H9 (cell line): Measurements from ENCODE around the gene TMEM54. TPM values are rescaled to one million over a fixed set of nuclear protein-coding genes. Genes with fewer than 3 reads are reported as not detected.

Experiments used
- DNase-seq: peaks from one replicate; pipeline ENCODE4 v3.0.0-alpha.2; 2017
- H2AFZ ChIP-seq: one replicate; pipeline ENCODE4 v1.6.1; 2013; ENCODE audit warnings: mild to moderate bottlenecking, low read length, control low read depth, moderate library complexity
- H2AK5ac ChIP-seq: 2 replicates; pipeline ENCODE4 v1.6.1; 2013; ENCODE audit warnings: low read length, control low read depth, mixed read lengths; ENCODE audit not compliant: insufficient read length
- H2BK120ac ChIP-seq: one replicate; pipeline ENCODE4 v1.6.1; 2013; ENCODE audit warnings: low read depth, mild to moderate bottlenecking, low read length, control low read depth, inconsistent platforms; ENCODE audit not compliant: poor library complexity, severe bottlenecking
- H2BK12ac ChIP-seq: 2 replicates; pipeline ENCODE4 v1.6.1; 2013; ENCODE audit warnings: low read length, control low read depth, mixed read lengths, low read depth; ENCODE audit not compliant: insufficient read length
- H2BK15ac ChIP-seq: 2 replicates; pipeline ENCODE4 v1.6.1; 2013; ENCODE audit warnings: low read depth, low read length, control low read depth
- H2BK20ac ChIP-seq: one replicate; pipeline ENCODE4 v1.6.1; 2013; ENCODE audit warnings: low read depth, mild to moderate bottlenecking, low read length, control low read depth, inconsistent platforms; ENCODE audit not compliant: poor library complexity, severe bottlenecking
- H2BK5ac ChIP-seq: 2 replicates; pipeline ENCODE4 v1.6.1; 2013; ENCODE audit warnings: low read length, control low read depth, mixed read lengths; ENCODE audit not compliant: insufficient read length
- H3K14ac ChIP-seq: 2 replicates; pipeline ENCODE4 v1.6.1; 2013; ENCODE audit warnings: low read length, control low read depth; ENCODE audit not compliant: insufficient read depth
- H3K18ac ChIP-seq: 2 replicates; pipeline ENCODE4 v1.6.1; 2013; ENCODE audit warnings: low read depth, mild to moderate bottlenecking, mixed read lengths, low read length, control low read depth; ENCODE audit not compliant: insufficient read length
- H3K23ac ChIP-seq: 2 replicates; pipeline ENCODE4 v1.6.1; 2013; ENCODE audit warnings: low read length, control low read depth, mixed read lengths, low read depth; ENCODE audit not compliant: insufficient read length
- H3K23me2 ChIP-seq: 2 replicates; pipeline ENCODE4 v1.6.1; 2013; ENCODE audit warnings: low read depth, mild to moderate bottlenecking, mixed read lengths, low read length, control low read depth; ENCODE audit not compliant: insufficient read length, poor library complexity, severe bottlenecking
- H3K27ac ChIP-seq: 2 replicates; pipeline ENCODE4 v1.5.1; 2013; ENCODE audit warnings: low read length, control low read depth, mixed read lengths, low read depth; ENCODE audit not compliant: insufficient read length
- H3K27me3 ChIP-seq: 2 replicates; pipeline ENCODE4 v1.6.1; 2013; ENCODE audit warnings: low read length, control low read depth, inconsistent platforms; ENCODE audit not compliant: insufficient read depth
- H3K4ac ChIP-seq: 2 replicates; pipeline ENCODE4 v1.6.1; 2013; ENCODE audit warnings: low read depth, mild to moderate bottlenecking, control low read depth, inconsistent platforms, low read length, moderate library complexity
- H3K4me1 ChIP-seq: 2 replicates; pipeline ENCODE4 v1.6.1; 2013; ENCODE audit warnings: low read length, control low read depth, inconsistent platforms; ENCODE audit not compliant: insufficient read depth
- H3K4me2 ChIP-seq: 2 replicates; pipeline ENCODE4 v1.6.1; 2013; ENCODE audit warnings: low read length, control low read depth, mixed read lengths; ENCODE audit not compliant: insufficient read length, insufficient read depth
- H3K56ac ChIP-seq: 2 replicates; pipeline ENCODE4 v1.6.1; 2013; ENCODE audit warnings: low read depth, mild to moderate bottlenecking, mixed read lengths, low read length, control low read depth; ENCODE audit not compliant: insufficient read length
- H3K79me1 ChIP-seq: 2 replicates; pipeline ENCODE4 v1.6.1; 2013; ENCODE audit warnings: low read depth, mild to moderate bottlenecking, moderate library complexity, low read length, control low read depth, inconsistent platforms; ENCODE audit not compliant: insufficient read depth, poor library complexity, severe bottlenecking
- H3K79me2 ChIP-seq: 2 replicates; pipeline ENCODE4 v1.6.1; 2013; ENCODE audit warnings: low read length, control low read depth, inconsistent platforms; ENCODE audit not compliant: insufficient read depth
- H3K9ac ChIP-seq: 2 replicates; pipeline ENCODE4 v1.6.1; 2013; ENCODE audit warnings: low read length, control low read depth, mixed read lengths; ENCODE audit not compliant: insufficient read length; ENCODE audit errors: extremely low read depth
- H3K9me3 ChIP-seq: one replicate; pipeline ENCODE4 v1.6.1; 2013; ENCODE audit warnings: low read depth, low read length, inconsistent platforms; ENCODE audit not compliant: control insufficient read depth
- H3T11ph ChIP-seq: one replicate; pipeline ENCODE4 v1.6.1; 2013; ENCODE audit warnings: mild to moderate bottlenecking, low read length, control low read depth, inconsistent platforms
- H4K20me1 ChIP-seq: one replicate; pipeline ENCODE4 v1.6.1; 2013; ENCODE audit not compliant: control insufficient read depth, insufficient read length, insufficient read depth
- H4K5ac ChIP-seq: 2 replicates; pipeline ENCODE4 v1.6.1; 2013; ENCODE audit warnings: low read depth, mild to moderate bottlenecking, mixed read lengths, low read length, control low read depth; ENCODE audit not compliant: insufficient read length
- H4K8ac ChIP-seq: replicated peaks from 2 replicates; pipeline ENCODE4 v1.6.1; 2013; ENCODE audit warnings: low read length, control low read depth, mixed read lengths, low read depth; ENCODE audit not compliant: insufficient read length
- H4K91ac ChIP-seq: 2 replicates; pipeline ENCODE4 v1.6.1; 2013; ENCODE audit warnings: low read depth, mild to moderate bottlenecking, moderate library complexity, mixed read lengths, low read length, control low read depth; ENCODE audit not compliant: insufficient read length
- H3K27ac Mint-ChIP-seq, 3 experiments: 2 replicates in 2 of 3; 3 replicates in 1 of 3; pipeline ENCODE4 v1.8.0; 2020 to 2021; ENCODE audit warnings: mixed read lengths in 3 of 3, mild to moderate bottlenecking in 1 of 3, moderate library complexity in 1 of 3
- H3K27me3 Mint-ChIP-seq: 2 replicates; pipeline ENCODE4 v1.8.0; 2021; ENCODE audit warnings: low read depth, mild to moderate bottlenecking, moderate library complexity, mixed read lengths
- H3K36me3 Mint-ChIP-seq, 3 experiments: 2 replicates in 2 of 3; 3 replicates in 1 of 3; pipeline ENCODE4 v1.8.0; 2020 to 2021; ENCODE audit warnings: low read depth in 3 of 3, mixed read lengths in 3 of 3; ENCODE audit not compliant: insufficient read depth in 1 of 3
- H3K4me1 Mint-ChIP-seq, 2 experiments: 2 replicates each; pipeline ENCODE4 v1.8.0; 2020; ENCODE audit warnings: mixed read lengths in 2 of 2
- H3K4me3 Mint-ChIP-seq, 2 experiments: 2 replicates in 1 of 2; 3 replicates in 1 of 2; pipeline ENCODE4 v1.8.0; 2020 to 2021; ENCODE audit warnings: mild to moderate bottlenecking in 2 of 2, mixed read lengths in 2 of 2, moderate library complexity in 1 of 2
- H3K9me3 Mint-ChIP-seq, 2 experiments: 2 replicates in 1 of 2; 3 replicates in 1 of 2; pipeline ENCODE4 v1.8.0; 2020; ENCODE audit warnings: mild to moderate bottlenecking in 2 of 2, mixed read lengths in 2 of 2, moderate library complexity in 1 of 2
- WGBS: extraction: QIAGEN DNeasy Blood & Tissue Kit; methylation state at CpG from one replicate; pipeline ENCODE4 v1.1.7; 2013; ENCODE audit warnings: missing lambda C conversion rate, low lambda C conversion rate, mixed read lengths; ENCODE audit not compliant: insufficient read length; ENCODE audit errors: extremely low coverage; 5-methylcytosine and 5-hydroxymethylcytosine counted together
- total RNA-seq: library from RNA; stranded (reverse); gene quantifications from 2 replicates; pipeline ENCODE4 v1.2.1, GENCODE V29; 2021
- TF ChIP-seq, protein P1 (sequence below): fragments of 200-600 bp; sonication (generic); conservative IDR thresholded peaks from 3 replicates; pipeline ENCODE4 v1.8.0; 2021; ENCODE audit warnings: antibody characterized with exemption, mild to moderate bottlenecking

The TMEM54 gene
- total RNA-seq, 1 experiment from 2014 or later = 17.2 TPM

- no peak overlapping the region for H3K14ac ChIP-seq
- DNase-seq = no peak
- no peaks in the 10 kb centered on the region for H3K4me1 ChIP-seq
- peaks cover 66% of the 10 kb centered on the region for H3K27me3 Mint-ChIP-seq
- H3K27ac ChIP-seq = no peak overlapping the region
- no peak overlapping the region for H3K18ac ChIP-seq
- no peak overlapping the region for H4K91ac ChIP-seq
- H2BK5ac ChIP-seq = no peak overlapping the region
- H4K5ac ChIP-seq = no peak overlapping the region
- no peaks in the 10 kb centered on the region for H3K23me2 ChIP-seq
- WGBS = no CpG with 5 or more reads among the region's 8 CpGs
- H3K9me3 Mint-ChIP-seq = no peaks in the 10 kb centered on the region; a peak in 1 of 5 replicates
- no peak overlapping the region for H2AK5ac ChIP-seq
- no peaks in the 10 kb centered on the region for H3K79me2 ChIP-seq
- no peak overlapping the region for H2BK12ac ChIP-seq
- H4K8ac ChIP-seq = no peak overlapping the region
- no peak overlapping the region for H2AFZ ChIP-seq
- H3K79me1 ChIP-seq = no peaks in the 10 kb centered on the region
- no peak overlapping the region for H3K23ac ChIP-seq
- no peaks in the 10 kb centered on the region for H3K9me3 ChIP-seq
- H3T11ph ChIP-seq = no peak overlapping the region
- peaks cover 4 to 35% of the 10 kb centered on the region in 2 experiments; a peak in 3 of 4 replicates for H3K4me1 Mint-ChIP-seq
- peak overlapping the region; percentile 49 to 75; a peak in 4 of 5 replicates for H3K4me3 Mint-ChIP-seq
- H3K27me3 ChIP-seq = no peaks in the 10 kb centered on the region; the same call in 1 of the 2 replicates
- no peak overlapping the region for H3K9ac ChIP-seq
- no peaks in the 10 kb centered on the region for H4K20me1 ChIP-seq
- H2BK20ac ChIP-seq = no peak overlapping the region
- no peak overlapping the region for H2BK120ac ChIP-seq
- no peak overlapping the region for H3K27ac Mint-ChIP-seq
- no peak overlapping the region for H2BK15ac ChIP-seq
- peak overlapping the region; percentile 30 for H3K4me2 ChIP-seq
- no peak overlapping the region for H3K4ac ChIP-seq
- H3K36me3 Mint-ChIP-seq = no peaks in the 10 kb centered on the region
- no peak overlapping the region for H3K56ac ChIP-seq
- TF ChIP-seq, protein P1, sequence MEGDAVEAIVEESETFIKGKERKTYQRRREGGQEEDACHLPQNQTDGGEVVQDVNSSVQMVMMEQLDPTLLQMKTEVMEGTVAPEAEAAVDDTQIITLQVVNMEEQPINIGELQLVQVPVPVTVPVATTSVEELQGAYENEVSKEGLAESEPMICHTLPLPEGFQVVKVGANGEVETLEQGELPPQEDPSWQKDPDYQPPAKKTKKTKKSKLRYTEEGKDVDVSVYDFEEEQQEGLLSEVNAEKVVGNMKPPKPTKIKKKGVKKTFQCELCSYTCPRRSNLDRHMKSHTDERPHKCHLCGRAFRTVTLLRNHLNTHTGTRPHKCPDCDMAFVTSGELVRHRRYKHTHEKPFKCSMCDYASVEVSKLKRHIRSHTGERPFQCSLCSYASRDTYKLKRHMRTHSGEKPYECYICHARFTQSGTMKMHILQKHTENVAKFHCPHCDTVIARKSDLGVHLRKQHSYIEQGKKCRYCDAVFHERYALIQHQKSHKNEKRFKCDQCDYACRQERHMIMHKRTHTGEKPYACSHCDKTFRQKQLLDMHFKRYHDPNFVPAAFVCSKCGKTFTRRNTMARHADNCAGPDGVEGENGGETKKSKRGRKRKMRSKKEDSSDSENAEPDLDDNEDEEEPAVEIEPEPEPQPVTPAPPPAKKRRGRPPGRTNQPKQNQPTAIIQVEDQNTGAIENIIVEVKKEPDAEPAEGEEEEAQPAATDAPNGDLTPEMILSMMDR = no peak
Measured at GRCh38 chr1:32885676-32886003, 15.5 kb downstream of the TMEM54 start.
